Mesothelial cell of epicardium (in vitro differentiated cells): ENCODE data around the gene CALCR. TPM values are rescaled to one million over a fixed set of nuclear protein-coding genes. Genes with fewer than 3 reads are reported as not detected.

ENCODE experiments used
- DNase-seq, 2 experiments: peaks; one replicate each; pipeline ENCODE4 v3.0.0; 2021; ENCODE audit warnings: low spot score in 2 of 2; ENCODE audit not compliant: unreplicated experiment in 2 of 2
- H3K27ac Mint-ChIP-seq: 2 replicates; pipeline ENCODE4 v1.8.0; 2021; ENCODE audit warnings: mixed read lengths
- H3K27me3 Mint-ChIP-seq: 2 replicates; pipeline ENCODE4 v1.8.0; 2021; ENCODE audit warnings: low read depth, mixed read lengths
- H3K36me3 Mint-ChIP-seq: 2 replicates; pipeline ENCODE4 v1.8.0; 2021; ENCODE audit warnings: mixed read lengths
- H3K4me1 Mint-ChIP-seq: 2 replicates; pipeline ENCODE4 v1.8.0; 2021; ENCODE audit warnings: mixed read lengths
- H3K4me3 Mint-ChIP-seq: 2 replicates; pipeline ENCODE4 v1.8.0; 2021; ENCODE audit warnings: mild to moderate bottlenecking, moderate library complexity, mixed read lengths
- H3K9me3 Mint-ChIP-seq: 2 replicates; pipeline ENCODE4 v1.8.0; 2021; ENCODE audit warnings: mixed read lengths
- CTCF ChIP-seq: fragments of 200-600 bp; sonication (generic); IDR thresholded peaks from one replicate; pipeline ENCODE4 v1.5.0; 2021; ENCODE audit warnings: antibody characterized with exemption; ENCODE audit not compliant: unreplicated experiment
- total RNA-seq: library from RNA; stranded (reverse); gene quantifications from 3 replicates; pipeline ENCODE4 v1.2.1, GENCODE V29; 2021

Gene CALCR
- total RNA-seq, 1 donor from 2014 or later: not detected

GRCh38 chr7:93476491-93477344, 97.8 kb downstream of the CALCR start:
- no peak for TF ChIP-seq CTCF
- no peaks in the 10 kb centered on the region for H3K9me3 Mint-ChIP-seq

GRCh38 chr7:93475811-93476210, 98.7 kb downstream of the CALCR start:
- Mint-ChIP-seq H3K27me3 (no peaks in the 10 kb centered on the region), H3K9me3 (no peaks in the 10 kb centered on the region), H3K4me3 (no peak overlapping the region), H3K4me1 (no peaks in the 10 kb centered on the region), H3K36me3 (no peaks in the 10 kb centered on the region), H3K27ac (no peak overlapping the region)
- DNase-seq: no peak
- TF ChIP-seq CTCF: no peak

More at GRCh38 chr7:93476491-93477344, 97.8 kb downstream of the CALCR start:
- DNase-seq: no peak
- no peaks in the 10 kb centered on the region for H3K36me3 Mint-ChIP-seq
- no peaks in the 10 kb centered on the region for H3K4me1 Mint-ChIP-seq
- H3K27me3 Mint-ChIP-seq: no peaks in the 10 kb centered on the region
- H3K27ac Mint-ChIP-seq: no peak overlapping the region
- H3K4me3 Mint-ChIP-seq: no peak overlapping the region

GRCh38 chr7:93471456-93471855, 103.1 kb downstream of the CALCR start:
- DNase-seq: no peak
- Mint-ChIP-seq H3K9me3 (no peaks in the 10 kb centered on the region), H3K27me3 (no peaks in the 10 kb centered on the region), H3K4me3 (no peak overlapping the region), H3K27ac (no peak overlapping the region), H3K36me3 (no peaks in the 10 kb centered on the region), H3K4me1 (no peaks in the 10 kb centered on the region)
- TF ChIP-seq CTCF: no peak

GRCh38 chr7:93463764-93464163, 110.8 kb downstream of the CALCR start:
- Mint-ChIP-seq H3K36me3 (no peaks in the 10 kb centered on the region), H3K27ac (no peak overlapping the region), H3K27me3 (peaks cover 4% of the 10 kb centered on the region), H3K4me3 (no peak overlapping the region), H3K9me3 (no peaks in the 10 kb centered on the region), H3K4me1 (no peaks in the 10 kb centered on the region)
- TF ChIP-seq CTCF: no peak
- DNase-seq: no peak

- no peak for TF ChIP-seq CTCF
- no peaks in the 10 kb centered on the region for H3K9me3 Mint-ChIP-seq
- peaks cover 4% of the 10 kb centered on the region for H3K27me3 Mint-ChIP-seq
- no peaks in the 10 kb centered on the region for H3K4me1 Mint-ChIP-seq
- H3K36me3 Mint-ChIP-seq: no peaks in the 10 kb centered on the region
- DNase-seq: no peak
- H3K27ac Mint-ChIP-seq: no peak overlapping the region
- H3K4me3 Mint-ChIP-seq: no peak overlapping the region
Measured at GRCh38 chr7:93461350-93461749, 113.2 kb downstream of the CALCR start.
